Fibroblast of skin of right biceps (primary cell): ENCODE results near the gene PTPRU.

Experiments used
- DNase-seq: peaks from one replicate; pipeline ENCODE4 v3.0.0-alpha.2; 2013

PTPRU gene

DNA sequence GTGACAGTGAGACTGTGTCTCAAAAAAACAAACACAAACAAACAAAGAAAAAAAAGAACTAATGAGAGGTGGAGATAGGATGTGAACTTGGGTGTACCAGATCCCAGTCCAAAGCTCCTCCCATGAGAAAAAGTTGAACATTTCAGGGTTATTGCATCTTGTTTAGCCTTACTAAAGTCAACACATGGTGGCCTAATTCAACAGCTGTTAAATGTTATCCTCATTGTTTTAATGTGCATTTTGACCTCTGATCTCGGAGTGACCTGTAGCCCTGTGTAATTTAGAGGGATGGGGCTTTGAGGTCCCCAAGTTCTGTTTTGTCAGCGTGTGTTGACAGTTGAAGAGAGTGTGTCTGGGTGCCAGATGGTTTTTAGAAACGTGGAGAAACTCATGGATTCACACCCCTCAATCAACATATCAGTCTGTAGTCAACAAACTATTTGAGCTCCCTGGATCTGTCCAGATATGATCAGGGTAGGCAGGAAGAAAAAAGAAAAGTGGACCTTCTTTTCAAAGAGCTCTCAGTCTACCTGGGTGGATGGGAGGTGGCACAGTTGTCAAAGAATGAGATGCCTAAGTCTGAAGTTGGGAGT is 34.7 kb downstream of the PTPRU start:
- no peak for DNase-seq

DNA sequence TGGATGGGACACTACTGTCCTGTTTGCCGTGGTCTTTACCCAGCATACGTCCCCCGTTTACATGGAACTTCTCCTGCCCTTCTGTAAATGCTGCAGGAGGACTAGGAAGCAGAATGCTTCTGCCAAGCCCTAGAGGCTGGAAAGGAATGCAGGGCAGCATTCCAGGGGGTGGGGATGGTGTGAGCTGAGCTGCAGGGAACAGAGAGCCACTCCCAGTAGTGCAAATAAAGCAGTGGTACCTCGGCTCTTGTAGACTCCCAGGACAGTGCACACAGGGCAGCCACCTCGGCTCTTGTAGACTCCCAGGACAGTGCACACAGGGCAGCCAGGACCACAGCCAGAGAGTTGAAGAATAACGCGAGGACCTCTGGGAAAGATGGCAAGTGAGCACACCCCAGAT is 35.4 kb downstream of the PTPRU start:
- peak; percentile 88 for DNase-seq

DNA sequence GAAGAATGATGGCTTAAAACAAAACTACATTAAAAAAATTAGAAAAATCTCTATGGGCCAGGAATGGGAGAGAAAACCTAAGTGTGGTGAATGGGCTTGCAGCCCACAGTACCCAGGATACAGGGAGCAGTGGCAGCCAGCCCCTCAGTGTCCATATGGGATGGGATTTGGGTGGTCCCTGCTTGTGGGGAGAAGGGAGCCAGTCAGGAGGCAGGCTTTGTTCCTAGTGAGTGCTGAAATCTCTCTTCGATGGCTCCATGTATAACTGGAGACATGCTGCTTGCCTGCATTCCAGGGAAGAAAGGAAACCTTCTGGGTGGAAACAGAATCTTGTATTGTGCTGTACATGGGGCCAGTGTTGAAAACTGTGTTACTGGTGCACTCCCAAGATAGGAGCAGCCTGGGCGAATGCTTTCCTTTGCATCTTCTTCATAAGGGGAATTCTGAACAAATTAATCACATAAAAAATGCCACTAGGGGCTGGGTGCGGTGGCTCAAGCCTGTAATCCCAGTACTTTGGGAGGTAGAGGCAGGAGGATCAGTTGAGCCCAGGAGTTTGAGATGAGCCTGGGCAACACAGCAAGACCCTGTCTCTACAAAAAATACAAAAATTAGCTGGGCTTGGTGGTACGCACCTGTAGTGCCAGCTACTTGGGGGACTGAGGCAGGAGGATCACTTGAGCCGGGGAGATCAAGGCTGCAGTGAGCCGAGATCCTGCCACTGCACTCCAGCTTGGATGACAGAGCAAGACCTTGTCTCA is 36.0 kb downstream of the PTPRU start:
- DNase-seq: no peak

DNA sequence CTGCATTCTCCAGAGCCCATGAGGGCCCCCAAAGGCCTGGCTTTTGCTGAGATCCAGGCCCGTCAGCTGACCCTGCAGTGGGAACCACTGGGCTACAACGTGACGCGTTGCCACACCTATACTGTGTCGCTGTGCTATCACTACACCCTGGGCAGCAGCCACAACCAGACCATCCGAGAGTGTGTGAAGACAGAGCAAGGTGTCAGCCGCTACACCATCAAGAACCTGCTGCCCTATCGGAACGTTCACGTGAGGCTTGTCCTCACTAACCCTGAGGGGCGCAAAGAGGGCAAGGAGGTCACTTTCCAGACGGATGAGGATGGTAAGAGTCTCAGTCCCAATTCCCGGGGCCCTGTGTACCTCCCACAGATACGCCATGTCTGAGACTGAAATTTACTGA is 39.1 kb downstream of the PTPRU start:
- no peak for DNase-seq

DNA sequence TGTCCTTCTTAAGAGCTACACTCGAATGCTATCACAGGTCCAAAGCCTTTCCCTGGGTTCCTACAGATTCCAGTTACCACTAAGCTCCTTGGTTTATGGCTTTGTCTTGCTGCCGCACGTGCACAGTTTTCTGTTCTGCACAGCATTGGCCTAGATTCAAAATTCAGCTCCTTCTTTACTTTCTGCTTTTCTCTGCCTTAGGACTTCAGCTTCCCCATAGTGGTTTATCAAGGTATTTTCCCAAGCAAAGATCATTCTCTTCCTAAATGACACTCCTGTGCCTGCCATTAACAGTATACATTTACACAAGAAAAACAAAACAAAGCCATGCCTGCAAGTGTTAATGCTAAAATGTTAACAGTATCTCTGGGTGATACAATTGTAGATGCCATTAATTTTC is 41.8 kb downstream of the PTPRU start:
- no peak for DNase-seq

DNA sequence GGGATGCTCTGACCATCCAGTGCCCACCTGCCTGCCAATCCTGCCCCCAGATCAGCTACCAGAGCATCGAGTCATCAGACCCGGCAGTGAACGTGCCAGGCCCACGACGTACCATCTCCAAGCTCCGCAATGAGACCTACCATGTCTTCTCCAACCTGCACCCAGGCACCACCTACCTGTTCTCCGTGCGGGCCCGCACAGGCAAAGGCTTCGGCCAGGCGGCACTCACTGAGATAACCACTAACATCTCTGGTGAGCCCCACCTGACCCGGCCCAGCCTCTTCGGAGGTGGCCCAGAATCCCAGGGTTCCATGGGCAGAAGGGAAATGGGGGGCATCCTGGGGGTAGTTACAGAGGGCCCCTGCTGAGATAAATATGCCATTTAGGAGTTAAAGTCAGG is 43.1 kb downstream of the PTPRU start:
- DNase-seq: no peak

DNA sequence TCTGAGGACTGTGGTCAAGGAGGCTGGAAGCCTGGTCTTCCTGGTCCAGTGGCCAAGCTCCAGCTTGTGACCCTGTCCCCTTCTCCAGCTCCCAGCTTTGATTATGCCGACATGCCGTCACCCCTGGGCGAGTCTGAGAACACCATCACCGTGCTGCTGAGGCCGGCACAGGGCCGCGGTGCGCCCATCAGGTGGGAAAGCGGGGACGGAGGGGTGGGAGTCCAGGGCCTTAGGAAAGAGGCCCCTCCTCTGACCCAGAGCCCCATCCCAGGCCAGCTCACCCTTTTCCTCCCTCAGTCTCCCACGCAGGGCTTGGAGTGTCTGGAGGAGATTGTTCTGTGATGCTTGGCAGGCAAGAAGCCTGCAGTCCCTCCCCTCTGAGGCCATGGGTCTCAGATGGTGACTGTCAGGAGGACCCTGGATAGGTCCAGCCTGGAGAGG is 43.6 kb downstream of the PTPRU start:
- no peak for DNase-seq

DNA sequence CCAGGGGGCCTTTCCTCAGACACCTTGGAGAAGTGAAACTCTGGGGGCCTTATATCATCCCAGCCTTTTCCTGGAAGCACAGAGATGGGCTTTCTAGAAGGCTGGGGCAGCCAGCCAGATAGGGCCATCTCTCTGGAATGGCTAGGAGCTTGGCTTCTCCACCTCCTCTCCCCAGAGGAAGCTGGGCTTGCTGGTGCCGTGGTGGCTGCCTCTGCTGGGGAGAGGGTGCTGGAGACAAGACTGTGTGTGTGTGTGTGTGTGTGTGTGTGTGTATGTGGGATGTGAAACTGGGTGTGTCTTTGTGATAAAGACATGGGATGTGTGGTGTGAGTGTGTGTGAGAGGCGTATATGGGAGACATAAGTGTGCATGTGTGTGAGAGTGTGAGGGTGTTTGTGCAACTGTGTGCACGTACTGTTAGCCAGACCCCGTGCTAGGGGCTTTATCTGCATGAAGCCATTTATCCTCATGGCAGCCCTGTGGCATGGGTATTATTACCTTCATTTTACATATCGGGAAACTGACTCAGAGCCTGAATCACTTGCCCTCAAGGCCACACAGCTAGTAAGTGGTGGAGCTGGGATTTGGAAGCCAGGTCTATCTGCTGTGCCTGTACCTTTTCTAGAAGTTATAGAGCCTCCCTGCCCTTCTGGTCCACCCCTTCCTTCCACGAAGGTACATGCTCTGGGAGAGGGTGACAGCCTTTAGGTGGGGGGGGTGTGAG is 44.2 kb downstream of the PTPRU start:
- peak; percentile 70 for DNase-seq

DNA sequence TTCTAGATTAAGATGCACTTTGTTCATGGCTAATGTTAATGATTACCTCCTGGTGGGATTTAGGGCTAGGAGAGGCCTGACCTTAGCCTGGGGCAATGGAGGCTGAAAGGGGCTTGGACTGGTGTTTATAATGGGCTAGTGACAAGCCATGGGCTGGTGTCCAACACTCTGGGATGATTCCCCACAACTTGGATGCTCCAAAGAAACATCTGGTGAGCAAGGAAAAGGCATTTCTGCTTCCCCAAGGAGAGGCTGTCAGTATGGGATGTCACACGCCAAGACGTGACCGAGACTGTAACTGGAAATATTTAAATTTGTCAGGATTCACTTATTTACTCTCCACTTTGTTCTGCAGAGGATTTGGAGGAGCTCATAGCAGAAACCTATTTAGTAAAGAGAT is 45.2 kb downstream of the PTPRU start:
- peak; percentile 26 for DNase-seq

DNA sequence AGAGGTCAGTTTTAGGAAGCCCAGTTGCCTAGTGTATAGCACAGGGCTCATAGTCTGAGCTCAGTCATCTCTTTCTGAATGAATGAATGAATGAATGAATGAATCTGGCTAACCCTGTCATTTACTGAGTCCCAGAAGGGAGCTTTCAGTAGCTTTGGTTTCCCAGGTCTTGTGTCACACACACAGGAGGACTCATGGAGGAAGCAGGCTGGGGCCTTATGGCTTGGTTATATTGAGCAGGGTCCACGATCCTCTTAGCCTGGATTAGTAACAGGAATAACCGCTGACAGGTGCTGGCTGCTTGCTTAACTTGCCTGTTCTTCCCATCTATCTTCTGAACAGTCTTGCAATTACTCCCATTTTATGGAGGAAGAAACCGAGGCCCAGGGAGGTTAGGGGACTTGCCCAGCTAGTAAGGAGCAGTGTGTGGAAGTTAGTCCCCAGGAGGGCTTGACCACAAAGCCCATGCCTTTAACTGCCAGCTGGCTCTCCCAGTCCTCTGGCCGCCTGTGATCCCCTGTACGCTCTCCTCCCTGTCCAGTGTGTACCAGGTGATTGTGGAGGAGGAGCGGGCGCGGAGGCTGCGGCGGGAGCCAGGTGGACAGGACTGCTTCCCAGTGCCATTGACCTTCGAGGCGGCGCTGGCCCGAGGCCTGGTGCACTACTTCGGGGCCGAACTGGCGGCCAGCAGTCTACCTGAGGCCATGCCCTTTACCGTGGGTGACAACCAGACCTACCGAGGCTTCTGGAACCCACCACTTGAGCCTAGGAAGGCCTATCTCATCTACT is 46.0 kb downstream of the PTPRU start:
- no peak for DNase-seq

DNA sequence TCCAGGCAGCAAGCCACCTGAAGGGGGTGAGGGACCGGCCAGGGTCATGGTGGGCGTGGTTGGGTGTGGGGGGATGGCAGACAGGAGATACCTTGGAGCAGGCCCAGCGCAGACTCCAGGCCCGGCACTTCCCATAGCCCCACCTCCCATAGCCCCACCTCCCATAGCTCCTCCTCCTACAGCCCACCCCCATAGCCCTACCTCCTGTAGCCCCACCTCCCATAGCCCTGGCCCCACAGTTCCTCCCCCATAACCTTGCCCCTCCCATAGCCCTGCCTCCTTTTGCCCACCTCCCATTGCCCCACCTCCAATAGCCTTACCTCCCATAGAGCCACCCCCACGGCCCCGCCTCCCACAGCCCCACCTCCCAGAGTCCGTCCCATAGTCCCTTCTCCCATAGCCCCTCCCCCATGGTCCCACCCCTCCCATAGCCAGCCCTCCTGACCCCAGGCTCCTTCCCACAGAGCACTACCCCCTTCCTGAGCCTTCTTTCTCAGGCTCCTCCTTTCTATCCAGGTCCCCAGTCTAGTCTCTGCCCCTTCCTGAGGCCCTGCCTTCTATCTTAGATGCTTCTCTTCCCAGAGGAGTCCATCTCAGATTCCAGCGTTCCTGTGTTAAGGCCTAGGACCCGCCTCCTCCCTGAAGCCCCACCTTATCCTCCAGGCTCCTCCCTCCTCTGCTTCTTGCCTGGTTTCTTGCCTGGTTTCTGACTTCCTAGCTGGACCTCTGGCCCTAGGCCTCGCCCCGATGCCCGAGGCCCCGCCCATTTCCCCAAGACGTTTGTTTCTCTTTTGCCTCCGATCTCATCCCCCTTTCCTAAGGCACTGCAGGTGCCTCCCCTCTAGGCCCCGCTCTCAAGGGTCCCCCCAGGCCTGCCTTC is 46.8 kb downstream of the PTPRU start:
- peak; percentile 78 for DNase-seq

DNA sequence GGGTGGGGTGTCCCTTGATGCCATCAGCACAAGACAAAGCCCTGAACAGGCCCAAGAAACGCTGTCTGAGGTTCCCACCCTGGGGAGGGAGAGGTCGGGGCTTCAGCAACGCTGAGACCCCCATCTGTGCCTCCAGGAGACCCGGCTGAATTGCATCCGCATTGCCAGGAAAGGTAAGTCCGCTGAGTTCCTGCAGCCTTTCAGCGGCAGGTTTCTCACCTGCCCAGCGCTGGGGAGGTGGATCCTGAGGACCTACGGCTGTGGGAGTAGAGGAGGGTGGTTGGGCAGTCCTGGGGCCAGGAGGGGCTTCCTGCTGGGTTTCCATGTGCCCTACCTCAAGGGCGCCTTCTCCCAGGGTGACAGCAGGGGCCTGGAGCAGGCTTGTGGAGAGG is 47.5 kb downstream of the PTPRU start:
- no peak for DNase-seq

DNA sequence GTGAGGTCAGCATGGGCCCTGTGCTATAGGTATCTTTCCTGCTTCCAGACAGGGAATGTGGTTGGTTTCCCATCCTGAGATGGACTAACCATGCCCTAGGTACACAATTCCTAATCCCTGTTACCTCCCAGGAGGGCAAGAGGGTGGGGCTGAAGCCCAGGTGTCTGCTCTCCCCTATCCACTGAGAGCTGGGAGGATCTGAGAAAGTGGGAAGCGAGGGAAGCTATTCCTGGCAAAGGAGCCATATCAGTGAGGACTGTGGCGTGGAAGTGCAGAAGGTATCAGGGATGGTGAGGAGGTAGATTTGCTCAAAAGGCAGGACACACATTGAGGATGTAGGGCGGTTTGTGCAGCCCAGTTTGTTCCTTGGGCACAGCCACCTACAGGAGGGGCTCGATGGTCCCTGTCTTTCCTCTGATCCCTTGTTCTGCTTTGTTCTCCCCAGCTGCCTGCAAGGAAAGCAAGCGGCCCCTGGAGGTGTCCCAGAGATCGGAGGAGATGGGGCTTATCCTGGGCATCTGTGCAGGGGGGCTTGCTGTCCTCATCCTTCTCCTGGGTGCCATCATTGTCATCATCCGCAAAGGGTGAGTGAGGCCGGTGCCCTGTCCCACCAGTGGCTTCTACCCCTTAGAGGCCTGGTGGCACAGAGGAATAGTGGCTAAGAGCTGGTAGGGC is 48.1 kb downstream of the PTPRU start:
- DNase-seq: no peak

DNA sequence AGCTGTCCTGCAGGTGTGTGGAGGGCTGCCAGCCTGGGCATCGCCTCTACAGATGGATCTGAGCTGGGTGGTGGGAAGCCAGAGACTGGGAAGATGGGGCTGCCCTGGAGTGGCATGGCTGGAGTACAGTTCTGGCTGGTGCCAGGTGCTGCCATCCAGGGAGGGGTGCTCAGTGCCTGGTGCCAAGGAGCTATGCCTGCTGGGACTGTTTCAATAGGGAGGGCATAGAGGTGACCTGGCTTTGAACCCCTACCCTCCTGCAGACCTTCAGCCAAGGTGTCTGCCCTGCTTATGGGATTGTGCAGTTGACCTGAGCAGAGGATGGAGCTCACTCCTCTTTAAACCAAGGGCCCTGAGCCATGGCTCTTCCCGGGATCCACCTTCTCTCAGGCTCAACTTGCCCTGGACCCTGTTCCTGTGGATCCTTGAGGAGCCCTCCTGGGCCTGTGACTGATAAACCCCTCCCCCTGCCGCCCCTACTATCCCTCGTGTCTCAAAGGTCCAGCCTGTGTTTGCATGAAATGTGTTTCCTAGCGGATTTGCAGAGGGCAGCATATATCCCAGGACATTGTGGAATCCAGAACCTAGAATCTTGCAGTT is 48.7 kb downstream of the PTPRU start:
- no peak for DNase-seq

DNA sequence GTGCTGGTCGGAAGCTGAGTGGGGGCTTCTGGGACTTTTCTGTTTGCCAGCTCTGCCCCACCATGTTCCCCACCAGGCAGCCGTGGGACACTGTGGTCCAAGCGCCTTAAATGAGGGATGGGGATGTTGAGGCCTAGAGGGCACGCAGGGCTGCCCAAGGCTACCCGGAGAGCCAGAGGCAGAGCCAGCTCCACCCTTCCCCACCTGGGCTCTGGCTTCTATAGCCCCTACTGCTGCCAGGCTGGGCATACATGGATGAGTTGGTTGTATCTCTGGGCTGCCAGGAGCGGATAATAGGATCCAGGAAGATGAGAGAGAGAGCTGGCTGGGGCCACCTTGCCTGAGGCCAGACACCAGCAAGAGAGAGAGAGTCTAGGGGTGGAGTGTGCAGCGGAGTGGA is 49.4 kb downstream of the PTPRU start:
- DNase-seq: no peak

DNA sequence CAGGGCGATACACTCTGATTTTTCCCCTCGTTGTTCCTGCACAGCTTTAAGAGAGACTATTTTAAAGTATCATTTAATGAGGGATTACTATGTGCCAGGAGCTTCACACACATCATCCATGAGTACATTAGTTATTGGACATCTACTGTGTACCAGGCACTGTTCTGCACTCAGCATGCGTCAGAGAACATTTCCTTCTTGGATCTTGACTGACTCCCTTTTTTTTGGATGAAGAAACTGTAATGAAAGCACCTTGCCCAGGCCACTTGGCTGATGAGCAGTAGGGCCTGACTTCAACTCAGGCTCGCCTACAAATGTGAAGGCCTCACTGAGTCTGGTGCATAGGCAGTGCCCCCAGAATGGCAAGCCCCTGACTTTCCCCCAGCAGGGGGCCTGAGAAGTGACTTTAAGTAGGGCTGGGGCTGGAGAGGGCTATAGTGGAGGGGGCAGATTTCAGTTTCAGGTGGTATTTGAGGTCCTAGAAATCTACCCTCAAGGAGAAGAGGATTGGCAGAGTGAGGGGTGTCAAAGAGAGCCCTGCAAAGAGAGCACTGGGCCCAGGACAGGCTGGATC is 50.0 kb downstream of the PTPRU start:
- DNase-seq: no peak

DNA sequence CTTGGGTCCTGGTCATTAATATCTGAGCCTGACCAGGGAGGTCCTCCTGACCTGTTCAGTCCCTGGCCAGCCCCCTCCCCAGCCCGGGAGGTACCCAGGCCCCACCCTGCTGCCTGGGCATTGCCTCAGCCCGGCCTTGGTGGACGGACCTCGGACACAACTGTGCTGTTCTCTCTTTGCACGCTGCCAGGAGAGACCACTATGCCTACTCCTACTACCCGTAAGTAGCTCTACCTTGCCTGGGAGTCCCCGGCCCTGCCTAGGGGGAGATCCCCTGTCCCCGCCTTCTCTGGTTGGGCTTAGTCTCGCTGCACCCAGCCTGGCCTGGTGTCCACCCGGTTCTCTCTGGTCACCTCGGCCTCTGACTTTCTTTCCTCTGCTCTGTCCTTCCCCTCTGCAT is 53.2 kb downstream of the PTPRU start:
- DNase-seq: no peak

DNA sequence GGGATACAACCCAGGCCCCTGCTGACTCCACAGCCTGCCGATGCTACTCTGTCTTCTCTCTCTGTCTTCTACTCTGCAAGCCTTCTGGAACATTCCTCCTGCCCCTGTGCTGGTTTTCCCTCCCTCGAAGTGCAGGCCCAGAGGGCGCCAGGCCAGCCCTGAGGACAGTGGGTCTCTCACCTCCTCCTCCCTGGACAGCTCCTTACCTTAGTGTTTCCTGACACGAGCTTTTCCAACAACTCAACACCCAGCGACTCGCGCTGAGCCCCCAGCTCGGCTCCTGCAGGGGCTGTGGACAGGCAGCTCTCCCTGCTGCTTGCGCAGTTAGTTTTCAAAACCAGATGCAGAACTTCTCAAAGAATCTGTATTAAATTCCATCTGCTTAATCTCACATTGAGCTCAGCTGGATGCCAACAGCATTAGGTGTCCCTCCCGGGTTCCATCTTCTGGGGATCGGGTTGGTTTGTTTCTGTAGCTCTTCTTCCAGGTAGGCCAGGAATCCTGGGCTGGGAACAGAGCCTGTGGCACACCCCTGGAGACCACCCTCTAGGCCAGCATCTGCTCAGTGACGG is 54.2 kb downstream of the PTPRU start:
- peak; percentile 64 for DNase-seq

DNA sequence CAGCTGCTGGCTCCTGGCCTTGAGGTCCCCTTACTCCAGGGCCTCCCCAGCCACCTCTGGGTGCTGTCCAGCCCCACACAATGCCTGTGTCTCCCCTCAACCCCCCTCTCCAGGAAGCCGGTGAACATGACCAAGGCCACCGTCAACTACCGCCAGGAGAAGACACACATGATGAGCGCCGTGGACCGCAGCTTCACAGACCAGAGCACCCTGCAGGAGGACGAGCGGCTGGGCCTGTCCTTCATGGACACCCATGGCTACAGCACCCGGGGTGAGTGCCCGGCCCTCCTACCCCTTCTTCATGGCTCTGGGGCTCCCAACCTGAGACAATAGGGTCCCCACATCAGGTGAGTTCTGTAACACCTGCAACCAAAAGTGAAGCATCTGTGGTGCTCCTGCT is 55.4 kb downstream of the PTPRU start:
- no peak for DNase-seq

DNA sequence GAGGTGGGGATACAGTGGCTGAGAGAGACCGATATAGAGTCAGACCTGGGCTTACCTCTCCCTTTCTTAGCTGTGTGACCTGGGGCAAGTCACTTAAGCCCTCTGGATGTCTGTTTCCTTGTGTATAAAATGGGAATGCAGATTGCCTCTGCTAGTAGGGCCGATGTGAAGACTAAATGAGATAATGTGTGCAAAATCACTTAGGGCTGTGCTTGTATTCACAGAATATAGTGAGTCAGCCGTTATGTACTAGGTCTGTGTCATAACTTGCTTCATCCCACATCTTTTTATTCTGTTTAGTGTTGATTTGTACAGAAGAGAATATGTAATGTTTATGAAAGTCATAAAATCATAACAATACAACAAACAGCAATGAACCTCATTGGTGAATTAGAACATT is 56.0 kb downstream of the PTPRU start:
- no peak for DNase-seq

DNA sequence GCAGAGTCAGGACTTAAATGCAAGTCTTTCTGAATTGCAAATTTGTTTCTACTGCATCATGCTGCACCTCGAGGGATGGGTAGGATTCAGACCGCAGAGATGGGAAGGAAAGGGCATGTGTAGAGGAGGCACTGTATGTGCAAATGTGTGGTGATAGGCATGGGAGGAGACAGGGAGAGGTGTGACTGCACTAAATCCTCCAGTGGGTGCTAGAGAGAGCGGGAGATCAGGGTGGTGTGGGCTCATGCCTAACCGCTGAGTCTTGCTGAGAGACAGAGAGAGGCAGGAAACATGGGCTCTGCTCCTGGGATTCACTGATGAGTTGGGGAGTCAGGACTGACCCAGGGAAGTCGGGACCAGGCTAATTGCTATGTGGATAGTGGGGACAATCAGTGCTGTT is 61.1 kb downstream of the PTPRU start:
- peak; percentile 19 for DNase-seq
